NB4 (cell line): ENCODE measurements around the gene PRODH2.

Experiments used
- MYC ChIP-seq: IDR thresholded peaks from 2 replicates; pipeline ENCODE4 v1.6.1; 2011; ENCODE audit warnings: low read depth, low read length
- POLR2A ChIP-seq: IDR thresholded peaks from 2 replicates; pipeline ENCODE4 v1.6.1; 2011; ENCODE audit warnings: mild to moderate bottlenecking; ENCODE audit not compliant: insufficient read length; ENCODE audit errors: extremely low read depth
- TF ChIP-seq, protein P1 (sequence below): IDR thresholded peaks from one replicate; pipeline ENCODE4 v1.5.1; 2012; ENCODE audit warnings: low read depth, low read length
- TF ChIP-seq, protein P2 (sequence below): IDR thresholded peaks from 2 replicates; pipeline ENCODE4 v1.6.1; 2011; ENCODE audit warnings: low read depth, low read length

DNA sequence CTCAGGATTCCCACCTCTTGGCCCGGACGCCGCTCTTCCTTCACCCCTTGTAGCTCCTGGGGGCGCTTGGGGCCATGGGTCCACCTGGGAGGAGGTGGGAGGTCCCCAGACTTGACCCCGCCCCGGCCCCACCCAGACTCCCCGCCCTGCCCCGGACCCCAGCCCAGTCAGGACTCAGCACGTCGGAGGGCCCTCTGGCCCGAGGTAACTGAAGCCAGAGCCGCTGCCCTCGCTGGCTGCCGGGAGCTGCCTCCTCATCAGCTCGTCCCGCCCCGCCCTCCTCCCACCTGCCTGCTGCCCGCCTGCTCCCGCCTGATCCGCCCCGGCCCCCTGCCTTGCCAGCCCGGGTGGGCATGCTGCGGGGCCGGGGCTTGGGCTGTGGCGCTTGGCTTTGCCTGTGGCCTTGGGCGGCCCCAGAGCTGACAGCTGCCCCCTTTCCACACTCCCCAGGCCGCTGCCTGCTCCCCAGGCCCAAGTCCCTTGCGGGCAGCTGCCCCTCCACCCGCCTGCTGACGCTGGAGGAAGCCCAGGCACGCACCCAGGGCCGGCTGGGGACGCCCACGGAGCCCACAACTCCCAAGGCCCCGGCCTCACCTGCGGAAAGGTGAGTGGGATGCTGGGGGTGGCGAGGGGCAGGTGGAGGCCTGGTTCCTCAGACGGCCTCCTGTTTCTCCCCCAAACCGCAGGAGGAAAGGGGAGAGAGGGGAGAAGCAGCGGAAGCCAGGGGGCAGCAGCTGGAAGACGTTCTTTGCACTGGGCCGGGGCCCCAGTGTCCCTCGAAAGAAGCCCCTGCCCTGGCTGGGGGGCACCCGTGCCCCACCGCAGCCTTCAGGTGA lies 27.9 kb downstream of the PRODH2 start:
- TF ChIP-seq, protein P1, sequence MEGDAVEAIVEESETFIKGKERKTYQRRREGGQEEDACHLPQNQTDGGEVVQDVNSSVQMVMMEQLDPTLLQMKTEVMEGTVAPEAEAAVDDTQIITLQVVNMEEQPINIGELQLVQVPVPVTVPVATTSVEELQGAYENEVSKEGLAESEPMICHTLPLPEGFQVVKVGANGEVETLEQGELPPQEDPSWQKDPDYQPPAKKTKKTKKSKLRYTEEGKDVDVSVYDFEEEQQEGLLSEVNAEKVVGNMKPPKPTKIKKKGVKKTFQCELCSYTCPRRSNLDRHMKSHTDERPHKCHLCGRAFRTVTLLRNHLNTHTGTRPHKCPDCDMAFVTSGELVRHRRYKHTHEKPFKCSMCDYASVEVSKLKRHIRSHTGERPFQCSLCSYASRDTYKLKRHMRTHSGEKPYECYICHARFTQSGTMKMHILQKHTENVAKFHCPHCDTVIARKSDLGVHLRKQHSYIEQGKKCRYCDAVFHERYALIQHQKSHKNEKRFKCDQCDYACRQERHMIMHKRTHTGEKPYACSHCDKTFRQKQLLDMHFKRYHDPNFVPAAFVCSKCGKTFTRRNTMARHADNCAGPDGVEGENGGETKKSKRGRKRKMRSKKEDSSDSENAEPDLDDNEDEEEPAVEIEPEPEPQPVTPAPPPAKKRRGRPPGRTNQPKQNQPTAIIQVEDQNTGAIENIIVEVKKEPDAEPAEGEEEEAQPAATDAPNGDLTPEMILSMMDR = no peak
- TF ChIP-seq POLR2A (no peak), MYC (no peak)
- TF ChIP-seq, protein P2, sequence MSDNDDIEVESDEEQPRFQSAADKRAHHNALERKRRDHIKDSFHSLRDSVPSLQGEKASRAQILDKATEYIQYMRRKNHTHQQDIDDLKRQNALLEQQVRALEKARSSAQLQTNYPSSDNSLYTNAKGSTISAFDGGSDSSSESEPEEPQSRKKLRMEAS = no peak
